GM20000 (cell line): ENCODE measurements around the gene PLEKHG4.

Experiments used
- DNase-seq: peaks from one replicate; pipeline ENCODE4 v3.0.0; 2012; ENCODE audit warnings: low spot score
- CTCF ChIP-seq: IDR thresholded peaks from 2 replicates; pipeline ENCODE4 v1.5.1; 2012; ENCODE audit warnings: mild to moderate bottlenecking, control low read depth; ENCODE audit errors: extremely low read depth, missing control alignments

The PLEKHG4 gene

GRCh38 chr16:67279296-67280089 is at the start of gene PLEKHG4:
PLEKHG4 (plus strand) TSS chr16:67279532; CDS start chr16:67280045, 513 bp downstream.
- DNase-seq = peak; percentile 99

GRCh38 chr16:67229906-67230808 is 49.2 kb upstream of the PLEKHG4 start:
- no peak for DNase-seq
- no peak for TF ChIP-seq CTCF

More at GRCh38 chr16:67279296-67280089, at the start of gene PLEKHG4:
- TF ChIP-seq CTCF = peak; percentile 86

GRCh38 chr16:67230809-67231660 is 48.3 kb upstream of the PLEKHG4 start:
- TF ChIP-seq CTCF = no peak
- DNase-seq = no peak

- TF ChIP-seq CTCF = no peak
- DNase-seq = no peak
Measured at GRCh38 chr16:67233596-67233995, 45.7 kb upstream of the PLEKHG4 start.

GRCh38 chr16:67234180-67234597 is 45.1 kb upstream of the PLEKHG4 start:
- no peak for TF ChIP-seq CTCF

GRCh38 chr16:67235816-67236562 is 43.3 kb upstream of the PLEKHG4 start:
- DNase-seq = no peak
- no peak for TF ChIP-seq CTCF

More at GRCh38 chr16:67234180-67234597, 45.1 kb upstream of the PLEKHG4 start:
- DNase-seq = no peak
